Left lobe of liver (tissue), 2 donors: ENCODE measurements around the gene ALS2CL. TPM values are rescaled to one million over a fixed set of nuclear protein-coding genes. Genes with fewer than 3 reads are reported as not detected.
A peak's percentile ranks its signal among the peaks of the same experiment; 100 is the strongest.

Experiments
- ATAC-seq: fragments of 200-7000 bp; cut with Tn5 transposase; one replicate; pipeline ENCODE4 v1.9.1; 2020; ENCODE audit warnings: mild to moderate bottlenecking, moderate library complexity
- DNase-seq: peaks from one replicate; pipeline ENCODE4 v3.0.0-alpha.2; 2020; ENCODE audit warnings: low spot score
- total RNA-seq: library from RNA; stranded (reverse); gene quantifications from one replicate; pipeline ENCODE4 v1.2.1, GENCODE V29; 2021
- donor health status: DM: no; HTN: no; CAD: no; lungs with moderate emphysema.
- donor health status: DM: no; HTN: yes; CAD: no.

The ALS2CL gene
- total RNA-seq, 1 donor from 2014 or later, result 24.2 TPM

GRCh38 chr3:46667061-46667621 lies 26.3 kb downstream of the ALS2CL start:
- DNase-seq (no peak), ATAC-seq (no peak)

GRCh38 chr3:46666453-46666845 lies 27.0 kb downstream of the ALS2CL start:
- ATAC-seq, result peak; percentile 61
- DNase-seq, result peak; percentile 73

GRCh38 chr3:46665763-46666452 lies 27.6 kb downstream of the ALS2CL start:
- ATAC-seq (peak; percentile 1), DNase-seq (peak; percentile 40)

GRCh38 chr3:46664971-46665762 lies 28.3 kb downstream of the ALS2CL start:
- ATAC-seq (no peak), DNase-seq (no peak)

- ATAC-seq, result no peak
- peak; percentile 43 for DNase-seq
Measured at GRCh38 chr3:46664188-46664970, 29.1 kb downstream of the ALS2CL start.

DNA sequence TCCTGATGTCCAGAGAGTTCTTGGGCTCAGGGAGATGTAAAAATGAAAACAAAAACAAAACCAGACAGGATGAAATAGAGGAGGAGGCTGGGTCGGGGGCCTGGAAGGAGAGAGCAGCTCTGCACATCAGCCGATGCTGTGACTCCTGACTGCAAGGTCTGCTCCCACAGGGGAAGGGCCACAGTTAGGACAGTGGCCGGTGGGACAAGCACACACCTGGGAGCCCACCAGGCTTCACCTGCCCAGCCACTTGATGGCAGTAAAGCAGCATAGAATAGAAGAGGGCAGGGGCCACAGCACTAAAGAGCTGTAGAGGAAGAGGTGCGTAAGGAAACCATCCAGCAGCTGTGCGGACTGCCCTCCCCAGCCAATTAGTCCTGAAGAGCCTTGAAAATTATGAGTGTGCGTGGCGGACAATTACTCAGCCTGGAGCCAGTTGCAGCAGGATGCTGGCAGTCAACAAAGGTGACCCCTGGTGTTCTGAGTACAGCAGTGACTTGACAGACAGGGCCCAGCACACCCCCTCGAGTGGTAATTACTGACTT lies 29.8 kb downstream of the ALS2CL start:
- DNase-seq (peak; percentile 47), ATAC-seq (peak; percentile 34)

- no peak for ATAC-seq
Measured at GRCh38 chr3:46662771-46663551, 30.5 kb downstream of the ALS2CL start.

GRCh38 chr3:46661776-46662766 lies 31.4 kb downstream of the ALS2CL start:
- no peak for DNase-seq

More at GRCh38 chr3:46662771-46663551, 30.5 kb downstream of the ALS2CL start:
- peak; percentile 62 for DNase-seq

DNA sequence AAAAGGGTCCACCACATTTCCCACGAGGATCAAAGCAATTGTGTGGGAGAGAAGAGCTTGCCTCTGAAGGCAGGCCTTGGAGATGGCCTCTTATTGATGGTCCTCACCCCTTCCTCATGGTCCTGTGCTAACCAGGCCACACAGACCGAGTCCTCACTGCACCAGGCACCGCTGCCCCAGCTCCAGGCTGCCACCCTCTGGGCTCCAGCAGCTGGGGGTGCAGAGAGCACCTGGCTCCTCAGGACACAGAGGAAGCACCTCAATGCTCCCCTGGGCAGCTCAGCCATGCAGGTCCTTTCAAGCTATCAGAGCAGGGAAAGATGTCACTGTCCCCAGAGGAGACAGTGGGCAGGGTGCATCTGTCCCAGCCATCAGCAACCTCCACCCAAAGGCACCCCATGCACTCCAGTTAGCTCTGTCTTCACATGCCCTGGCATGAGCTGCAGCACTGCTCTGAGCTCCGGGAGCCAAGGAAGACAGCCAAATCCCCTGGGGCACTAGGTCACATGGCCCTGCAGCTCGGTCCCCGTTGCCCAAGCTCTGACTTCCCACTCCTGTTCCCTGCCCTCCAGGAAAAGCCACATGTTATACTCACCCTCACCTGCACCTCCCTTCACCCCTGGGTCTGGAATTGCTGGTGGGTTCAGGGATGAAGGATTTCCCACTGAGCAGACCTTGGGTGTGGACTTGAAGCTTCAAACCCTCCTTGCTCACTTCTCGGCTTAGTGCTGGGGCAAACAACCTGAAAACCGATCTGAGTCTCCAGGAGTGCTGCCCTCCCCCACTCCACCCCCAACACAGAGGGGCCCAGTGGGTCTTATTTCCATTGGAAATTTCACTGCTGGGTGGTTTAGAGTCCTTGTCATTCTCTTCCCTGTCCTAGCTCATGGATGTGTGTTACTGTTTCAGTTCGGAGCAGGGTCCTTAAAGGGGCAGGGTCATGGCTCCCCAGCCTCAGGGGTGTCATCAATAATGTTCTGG lies 32.6 kb downstream of the ALS2CL start:
- peak; percentile 84 for DNase-seq
- peak; percentile 87 for ATAC-seq

More at GRCh38 chr3:46661776-46662766, 31.4 kb downstream of the ALS2CL start:
- no peak for ATAC-seq

DNA sequence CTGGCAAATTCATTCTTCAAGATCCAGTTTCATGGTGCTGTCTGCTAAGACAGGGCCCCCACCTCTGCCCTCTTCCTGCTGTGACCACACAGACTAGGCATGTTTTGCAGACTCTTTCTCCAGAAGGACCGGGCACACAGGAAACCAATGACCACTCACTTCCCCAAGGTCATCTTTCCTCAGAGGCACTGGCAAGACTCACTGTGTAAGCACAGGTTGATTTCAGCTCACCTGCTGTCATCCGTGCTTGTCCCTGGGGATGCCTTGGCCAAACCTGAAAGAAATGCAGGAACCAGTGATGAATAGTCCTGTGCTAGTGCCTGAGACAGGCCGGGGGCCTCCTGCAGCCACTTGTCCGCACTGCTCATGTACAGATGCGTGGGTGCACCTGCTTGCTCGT lies 33.5 kb downstream of the ALS2CL start:
- no peak for DNase-seq
- no peak for ATAC-seq

DNA sequence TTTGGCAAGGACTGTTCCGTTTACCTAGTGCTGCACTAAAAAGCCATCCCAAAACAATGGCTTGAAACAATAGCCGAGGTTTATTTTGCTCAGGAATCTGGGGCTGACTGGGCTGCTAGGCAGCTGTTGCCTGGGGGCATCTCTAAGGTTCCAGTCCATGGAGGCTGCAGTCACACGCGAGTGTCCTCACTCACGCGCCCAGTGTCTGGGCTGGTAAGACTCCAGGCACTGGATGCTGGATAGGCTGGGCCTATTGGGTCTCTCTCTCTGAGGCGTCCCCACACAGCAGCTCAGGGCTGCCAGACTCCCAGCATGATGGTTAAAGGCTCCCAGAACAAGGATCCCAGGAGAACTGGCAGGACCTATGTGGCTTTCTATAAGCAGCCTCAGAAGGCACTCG lies 34.2 kb downstream of the ALS2CL start:
- no peak for DNase-seq
- ATAC-seq, result no peak

DNA sequence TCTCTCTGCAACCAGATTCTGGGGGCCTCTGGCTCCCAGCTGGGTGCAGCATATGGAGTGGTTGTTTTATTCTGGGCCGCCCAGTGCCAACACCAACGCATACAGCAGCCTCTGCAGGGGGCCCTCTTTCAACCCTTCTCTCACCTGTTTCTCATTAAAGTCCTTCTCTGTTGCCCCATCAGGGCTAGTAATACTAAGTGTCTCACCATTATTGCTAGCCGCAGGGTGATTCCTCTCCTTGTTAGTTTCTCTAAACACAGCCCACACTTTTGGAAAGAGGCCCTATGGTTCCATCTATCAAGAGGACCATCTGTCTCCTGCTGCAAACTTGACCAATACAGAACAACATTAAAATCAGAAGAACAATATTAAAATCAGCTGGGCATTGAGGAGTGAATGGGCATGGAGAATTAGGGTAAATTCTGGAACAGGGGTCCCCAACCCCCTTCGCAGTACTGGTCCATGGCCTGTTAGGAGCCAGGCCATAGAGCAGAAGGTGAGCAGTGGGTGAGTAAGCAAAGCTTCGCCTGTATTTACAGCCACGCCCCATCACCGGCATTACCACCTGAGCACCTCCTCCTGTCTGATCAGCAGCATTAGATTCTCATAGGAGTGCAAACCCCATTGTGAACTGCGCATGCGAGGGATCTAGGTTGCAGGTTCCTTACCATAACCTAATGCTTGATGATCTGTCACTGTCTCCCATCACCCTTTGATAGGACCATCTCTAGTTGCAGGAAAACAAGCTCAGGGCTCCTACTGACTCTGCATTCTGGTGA lies 36.5 kb downstream of the ALS2CL start:
- DNase-seq (no peak), ATAC-seq (no peak)

GRCh38 chr3:46655271-46655670 lies 38.2 kb downstream of the ALS2CL start:
- DNase-seq, result no peak
- ATAC-seq, result no peak

- no peak for DNase-seq
Measured at GRCh38 chr3:46651084-46651483, 42.4 kb downstream of the ALS2CL start.

DNA sequence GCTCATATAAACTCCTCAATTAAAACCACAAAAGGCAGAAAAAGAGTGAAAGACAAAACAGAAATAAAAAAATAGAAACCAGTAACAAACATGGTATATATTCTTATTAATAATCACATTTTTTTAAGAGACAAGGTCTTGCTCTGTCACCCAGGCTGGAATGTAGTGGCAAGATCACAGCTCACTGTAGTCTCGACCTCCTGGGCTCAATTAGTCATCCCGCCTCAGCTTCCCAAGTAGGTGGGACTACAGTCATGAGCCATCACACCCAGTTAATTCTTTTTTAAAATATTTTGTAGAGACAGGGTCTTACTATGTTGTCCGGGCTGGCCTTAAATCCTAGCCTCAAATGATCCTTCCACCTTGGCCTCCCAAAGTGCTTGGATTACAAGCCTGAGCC lies 44.0 kb downstream of the ALS2CL start:
- no peak for DNase-seq
- ATAC-seq, result no peak

More at GRCh38 chr3:46651084-46651483, 42.4 kb downstream of the ALS2CL start:
- ATAC-seq, result no peak

GRCh38 chr3:46648096-46648495 lies 45.4 kb downstream of the ALS2CL start:
- no peak for ATAC-seq

DNA sequence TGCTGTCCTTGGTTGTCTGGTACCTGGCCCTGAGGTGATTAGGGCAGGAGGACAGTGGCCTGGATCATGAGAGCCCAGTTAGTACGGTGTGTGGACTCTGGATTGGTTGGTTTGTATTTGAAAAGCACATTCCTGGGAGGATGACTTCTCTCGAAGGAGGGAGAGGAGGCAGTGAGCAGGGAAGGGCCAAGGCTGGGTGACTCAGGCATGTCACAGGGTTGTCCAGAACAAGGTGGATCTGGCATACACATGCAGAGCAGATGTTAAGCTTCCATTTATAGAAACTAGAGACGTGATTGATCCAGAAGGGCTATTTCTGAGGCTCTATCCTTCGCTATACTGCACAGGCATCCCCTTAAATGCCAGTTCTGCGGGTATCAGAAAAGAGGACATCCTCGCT lies 46.8 kb downstream of the ALS2CL start:
- ATAC-seq, result no peak
- no peak for DNase-seq

More at GRCh38 chr3:46648096-46648495, 45.4 kb downstream of the ALS2CL start:
- DNase-seq, result no peak
